Esophagus (tissue), 2 donors: ENCODE results near the gene TMEM38A. TPM values are rescaled to one million over a fixed set of nuclear protein-coding genes. Genes with fewer than 3 reads are reported as not detected.
"Not testable (repeated sequence)": the region's sequence is repeated elsewhere in the genome, so short reads cannot be mapped to it uniquely, and the experiment has no call there.

ENCODE experiments used
- H3K27ac ChIP-seq, 2 donors: one replicate each; pipeline ENCODE4 v1.5.1; 2013; ENCODE audit warnings: low read depth in 2 of 2, mild to moderate bottlenecking in 2 of 2, inconsistent platforms in 1 of 2, low read length in 1 of 2, moderate library complexity in 1 of 2
- H3K27me3 ChIP-seq, 2 donors: one replicate each; pipeline ENCODE4 v1.6.1; 2013; ENCODE audit warnings: low read length in 2 of 2, control low read depth in 1 of 2, mild to moderate bottlenecking in 1 of 2; ENCODE audit not compliant: insufficient read depth in 2 of 2, control insufficient read depth in 1 of 2
- H3K36me3 ChIP-seq, 2 donors: one replicate each; pipeline ENCODE4 v1.6.1; 2013; ENCODE audit warnings: low read length in 1 of 2; ENCODE audit not compliant: control insufficient read depth in 2 of 2, insufficient read depth in 2 of 2
- H3K4me1 ChIP-seq, 2 donors: one replicate each; pipeline ENCODE4 v1.6.1; 2013; ENCODE audit warnings: low read length in 1 of 2; ENCODE audit not compliant: control insufficient read depth in 2 of 2, insufficient read depth in 2 of 2
- H3K4me3 ChIP-seq, 2 donors: one replicate each; pipeline ENCODE4 v1.5.1; 2013; ENCODE audit warnings: low read length in 2 of 2, mild to moderate bottlenecking in 2 of 2, low read depth in 1 of 2, moderate library complexity in 1 of 2
- H3K9me3 ChIP-seq, 2 donors: one replicate each; pipeline ENCODE4 v1.6.1; 2013; ENCODE audit warnings: mild to moderate bottlenecking in 2 of 2, low read depth in 1 of 2, low read length in 1 of 2, moderate library complexity in 1 of 2; ENCODE audit not compliant: control insufficient read depth in 2 of 2, insufficient read depth in 1 of 2
- WGBS, 2 donors: extraction: QIAGEN DNeasy Blood & Tissue Kit; methylation state at CpG; one replicate each; pipeline ENCODE4 v1.1.7; 2013; 5-methylcytosine and 5-hydroxymethylcytosine counted together
- polyA plus RNA-seq, 2 donors: library from polyadenylated mRNA; stranded (reverse); fragments of 200-250 nt; gene quantifications; one replicate each; pipeline ENCODE4 v1.2.3, GENCODE V29; 2013
- donor health status: healthy with polysubstance abuse.
- donor health status: Bipolar disorder and iron deficiency.

Gene TMEM38A
- polyA plus RNA-seq, 2 donors = 1.3 to 2.6 TPM

GRCh38 chr19:16682539-16682938, 21.6 kb downstream of the TMEM38A start:
- peaks cover 0 to 7% of the 10 kb centered on the region in 2 donors for H3K36me3 ChIP-seq
- H3K4me3 ChIP-seq = no peak overlapping the region
- WGBS, 2 donors = 99 to 100% methylated on average over 2 of the region's 2 CpGs

GRCh38 chr19:16684216-16684615, 23.3 kb downstream of the TMEM38A start:
- WGBS, 2 donors = 88 to 89% methylated on average over 3 of the region's 3 CpGs

More at GRCh38 chr19:16682539-16682938, 21.6 kb downstream of the TMEM38A start:
- Histone ChIP-seq H3K27ac (no peak overlapping the region), H3K4me1 (peaks cover 0 to 3% of the 10 kb centered on the region in 2 donors), H3K9me3 (peaks cover 0 to 5% of the 10 kb centered on the region in 2 donors), H3K27me3 (no peaks in the 10 kb centered on the region)

GRCh38 chr19:16688084-16688483, 27.1 kb downstream of the TMEM38A start:
- no peaks in the 10 kb centered on the region for H3K27me3 ChIP-seq
- H3K36me3 ChIP-seq = no peaks in the 10 kb centered on the region
- no peak overlapping the region for H3K27ac ChIP-seq
- whole genome bisulfite sequencing, 2 donors = 95 to 98% methylated on average over 12 of the region's 12 CpGs
- H3K4me1 ChIP-seq = peaks cover 0 to 3% of the 10 kb centered on the region in 2 donors
- H3K4me3 ChIP-seq = no peak overlapping the region
- H3K9me3 ChIP-seq = no peaks in the 10 kb centered on the region

More at GRCh38 chr19:16684216-16684615, 23.3 kb downstream of the TMEM38A start:
- peaks cover 0 to 7% of the 10 kb centered on the region in 2 donors for H3K36me3 ChIP-seq
- H3K4me3 ChIP-seq = no peak overlapping the region
- no peak overlapping the region for H3K27ac ChIP-seq
- H3K9me3 ChIP-seq = peaks cover 0 to 5% of the 10 kb centered on the region in 2 donors
- no peaks in the 10 kb centered on the region for H3K27me3 ChIP-seq
- H3K4me1 ChIP-seq = peaks cover 0 to 3% of the 10 kb centered on the region in 2 donors

- 38 to 41% methylated on average over 5 of the region's 5 CpGs for WGBS, 2 donors
- no peak overlapping the region for H3K27ac ChIP-seq
- H3K4me3 ChIP-seq = no peak overlapping the region
- peaks cover 0 to 2% of the 10 kb centered on the region in 2 donors for H3K4me1 ChIP-seq
- no peaks in the 10 kb centered on the region for H3K27me3 ChIP-seq
- H3K9me3 ChIP-seq = no peaks in the 10 kb centered on the region
- H3K36me3 ChIP-seq = no peaks in the 10 kb centered on the region
Measured at GRCh38 chr19:16698914-16699313, 38.0 kb downstream of the TMEM38A start.

- Histone ChIP-seq H3K4me1 (peaks cover 0 to 2% of the 10 kb centered on the region in 2 donors), H3K27ac (no peak overlapping the region), H3K27me3 (no peaks in the 10 kb centered on the region), H3K9me3 (no peaks in the 10 kb centered on the region), H3K36me3 (no peaks in the 10 kb centered on the region), H3K4me3 (no peak overlapping the region)
- WGBS, 2 donors = 28 to 44% methylated on average over 6 of the region's 6 CpGs
Measured at GRCh38 chr19:16702123-16702522, 41.2 kb downstream of the TMEM38A start.

- Histone ChIP-seq H3K9me3 (no peaks in the 10 kb centered on the region), H3K27me3 (no peaks in the 10 kb centered on the region), H3K27ac (no peak overlapping the region), H3K36me3 (no peaks in the 10 kb centered on the region), H3K4me1 (peaks cover 0 to 2% of the 10 kb centered on the region in 2 donors), H3K4me3 (no peak overlapping the region)
- WGBS, 2 donors = 80 to 87% methylated on average over 4 of the region's 4 CpGs
Measured at GRCh38 chr19:16703677-16704076, 42.7 kb downstream of the TMEM38A start.

GRCh38 chr19:16710870-16711269, 49.9 kb downstream of the TMEM38A start:
- H3K36me3 ChIP-seq, H3K9me3 ChIP-seq, H3K4me1 ChIP-seq, H3K4me3 ChIP-seq, H3K27ac ChIP-seq, H3K27me3 ChIP-seq: not testable (repeated sequence)

- not testable (repeated sequence) for H3K27ac ChIP-seq, H3K4me1 ChIP-seq, H3K9me3 ChIP-seq, H3K4me3 ChIP-seq, H3K36me3 ChIP-seq, H3K27me3 ChIP-seq
- 67 to 76% methylated on average over 9 of the region's 9 CpGs for WGBS, 2 donors
Measured at GRCh38 chr19:16712295-16712694, 51.4 kb downstream of the TMEM38A start.

GRCh38 chr19:16714702-16715287, 53.9 kb downstream of the TMEM38A start:
- Histone ChIP-seq H3K27ac (no peak overlapping the region), H3K4me1 (peaks cover 0 to under 1% of the 10 kb centered on the region in 2 donors), H3K27me3 (no peaks in the 10 kb centered on the region), H3K9me3 (no peaks in the 10 kb centered on the region), H3K4me3 (no peak overlapping the region), H3K36me3 (no peaks in the 10 kb centered on the region)
- WGBS, 2 donors = 24 to 28% methylated on average over 14 of the region's 14 CpGs

GRCh38 chr19:16715611-16716010, 54.7 kb downstream of the TMEM38A start:
- Histone ChIP-seq H3K27ac (no peak overlapping the region), H3K4me1 (peaks cover 0 to 5% of the 10 kb centered on the region in 2 donors), H3K27me3 (no peaks in the 10 kb centered on the region), H3K9me3 (no peaks in the 10 kb centered on the region), H3K36me3 (no peaks in the 10 kb centered on the region), H3K4me3 (no peak overlapping the region)
- WGBS, 2 donors = 65 to 74% methylated on average over 3 of the region's 3 CpGs
